Fibroblast of gingiva (primary cell): Measurements from ENCODE around the gene BRD4.

Experiments used
- DNase-seq: peaks from one replicate; pipeline ENCODE4 v3.0.0-alpha.2; 2011; ENCODE audit warnings: low read depth

BRD4 gene

DNA sequence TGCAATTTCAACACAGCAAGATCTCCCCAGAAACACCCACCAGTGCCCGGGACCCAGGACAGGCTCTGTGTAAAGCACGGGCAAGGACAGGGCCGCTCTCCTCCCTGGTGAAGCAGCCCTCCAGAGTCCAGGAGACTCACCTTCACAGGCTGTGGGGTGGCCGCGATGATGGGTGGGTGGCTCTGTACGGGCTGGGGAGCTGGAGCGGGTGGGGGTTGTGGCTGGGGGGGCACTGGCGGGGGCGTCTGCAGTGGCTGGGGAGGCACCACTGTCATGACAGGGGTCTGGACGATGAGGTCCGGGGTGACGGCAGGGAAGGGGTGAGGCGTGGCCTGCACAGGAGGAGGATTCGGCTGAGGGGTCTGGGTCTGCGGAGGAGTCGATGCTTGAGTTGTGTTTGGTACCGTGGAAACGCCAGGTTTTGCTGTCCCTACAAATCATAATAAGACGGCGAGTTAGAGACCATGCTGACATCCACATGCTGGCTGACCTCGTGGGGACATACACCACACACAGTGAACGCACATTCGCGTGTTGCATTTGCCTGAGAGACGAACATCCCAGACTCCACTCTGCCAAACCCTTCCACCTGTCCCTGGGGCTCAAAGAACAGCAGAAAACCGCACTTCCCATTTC lies 67.0 kb downstream of the BRD4 start:
- DNase-seq: no peak

DNA sequence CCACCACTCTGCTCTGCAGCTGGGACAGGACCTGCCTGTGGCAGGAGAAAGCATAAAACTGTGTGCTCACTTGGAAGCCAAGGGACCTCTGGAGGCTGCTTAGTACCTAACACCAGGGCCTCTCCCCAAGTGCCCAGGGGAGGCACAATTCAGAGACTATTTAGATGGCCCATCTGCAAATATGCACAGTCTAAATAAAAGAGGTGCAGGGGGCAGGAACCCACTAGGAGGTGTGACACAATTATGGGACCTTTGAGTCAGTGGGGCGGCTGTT lies 67.5 kb downstream of the BRD4 start:
- no peak for DNase-seq

DNA sequence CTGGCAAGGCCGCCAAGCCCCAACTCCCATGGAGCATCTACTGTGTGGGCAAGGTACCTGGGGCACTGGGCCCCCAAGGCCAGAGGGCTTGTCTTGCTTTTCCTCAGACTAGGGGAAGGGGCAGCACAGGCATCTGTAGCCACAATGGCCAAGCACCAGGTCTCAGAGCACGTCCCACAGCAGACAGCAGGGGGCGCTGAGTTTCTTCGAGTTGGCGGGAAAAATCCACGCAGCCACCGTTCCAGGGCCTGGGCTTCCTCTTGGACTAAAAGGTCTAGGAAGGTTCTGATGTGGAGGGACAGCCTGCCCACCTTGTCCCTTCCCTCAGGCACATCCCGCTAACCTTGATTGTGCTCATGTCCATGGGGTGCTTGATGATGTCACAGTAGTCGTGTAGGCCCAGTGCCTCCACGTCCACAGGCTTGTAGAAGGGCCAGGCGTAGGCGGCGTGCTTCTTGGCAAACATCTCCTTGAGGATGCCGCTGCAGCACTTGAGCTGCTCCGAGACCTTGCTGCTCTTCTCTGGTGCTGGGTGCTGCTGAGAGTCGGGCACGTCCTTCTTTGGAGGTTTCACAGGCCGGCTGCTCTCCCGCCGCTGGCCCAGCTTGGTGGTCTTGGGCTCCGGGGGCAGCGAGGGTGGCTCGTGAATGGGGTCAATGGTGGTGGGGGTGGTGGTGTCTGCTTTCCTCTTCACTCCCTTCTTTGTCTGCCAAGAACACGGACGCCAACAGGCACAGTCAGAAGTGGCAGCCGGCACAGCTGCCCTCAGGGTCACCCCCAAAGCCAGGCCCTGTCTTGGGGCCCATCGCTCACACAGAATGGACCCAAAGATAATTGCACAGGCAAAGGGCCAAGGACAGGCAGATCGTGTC lies 68.0 kb downstream of the BRD4 start:
- peak; percentile 61 for DNase-seq

DNA sequence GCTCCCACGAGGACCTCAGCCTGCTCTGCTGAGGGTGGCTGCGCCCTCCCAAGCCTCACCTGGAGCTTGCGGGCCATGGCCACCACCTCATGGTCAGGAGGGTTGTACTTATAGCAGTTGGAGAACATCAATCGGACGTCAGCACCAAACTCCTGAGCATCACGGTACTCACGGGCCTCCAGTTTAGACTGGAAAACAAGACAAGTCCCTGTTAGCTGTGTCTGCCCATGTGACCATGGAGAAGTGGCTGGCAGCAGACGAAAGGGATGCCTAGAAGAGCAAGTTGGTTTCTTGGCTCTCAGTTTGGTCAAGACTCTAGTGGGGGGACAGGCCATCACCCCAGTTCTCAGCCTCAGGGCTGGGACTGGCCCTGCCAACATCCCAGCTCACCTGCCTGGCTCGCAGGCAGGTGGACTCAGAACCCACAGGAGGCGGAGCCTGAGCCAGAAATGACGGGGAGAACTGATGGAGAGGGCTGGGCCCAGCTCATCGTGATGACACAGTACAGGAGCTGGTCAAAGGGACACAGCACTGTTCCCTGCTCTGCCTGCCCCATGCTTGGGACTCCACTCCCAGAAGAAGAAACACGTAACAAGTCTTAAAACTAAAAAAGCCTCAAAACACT lies 68.9 kb downstream of the BRD4 start:
- no peak for DNase-seq

DNA sequence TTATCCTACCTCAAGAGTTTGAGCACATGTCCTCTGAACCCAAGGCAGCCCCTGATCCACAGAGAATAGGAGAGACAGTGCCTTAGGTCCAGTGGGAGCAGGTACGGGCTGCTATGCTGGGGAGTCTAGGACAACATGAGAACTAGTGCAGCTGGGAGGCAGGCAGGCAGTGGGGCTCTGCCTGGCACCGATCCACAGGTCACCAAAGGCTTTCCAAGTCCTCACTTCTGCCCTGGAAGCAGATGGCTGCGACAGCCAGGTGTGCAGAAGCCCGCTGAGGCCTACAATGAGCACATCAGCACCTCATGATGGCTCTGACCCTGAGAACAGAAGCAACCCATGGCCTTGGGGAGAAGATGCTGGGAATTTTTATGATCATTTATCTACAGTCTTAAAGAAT lies 70.3 kb downstream of the BRD4 start:
- no peak for DNase-seq

DNA sequence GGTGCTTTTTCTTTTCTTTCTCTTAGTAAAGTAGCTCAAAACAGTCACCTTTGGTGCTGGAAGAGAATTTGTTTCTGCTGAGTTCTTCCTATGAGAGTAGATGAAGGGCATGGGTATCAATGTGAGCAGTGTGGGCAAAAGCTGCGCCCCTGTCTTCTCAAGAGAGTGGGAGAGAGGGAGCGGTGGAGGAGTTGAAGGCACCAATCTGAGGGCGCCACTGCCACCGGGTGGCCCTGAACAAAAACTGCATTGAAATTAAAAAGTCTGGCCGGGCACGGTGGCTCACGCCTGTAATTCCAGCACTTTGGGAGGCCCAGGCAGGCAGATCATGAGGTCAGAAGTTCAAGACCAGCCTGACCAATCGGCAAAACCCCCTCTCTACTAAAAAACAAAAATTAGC lies 71.4 kb downstream of the BRD4 start:
- DNase-seq: peak; percentile 20

DNA sequence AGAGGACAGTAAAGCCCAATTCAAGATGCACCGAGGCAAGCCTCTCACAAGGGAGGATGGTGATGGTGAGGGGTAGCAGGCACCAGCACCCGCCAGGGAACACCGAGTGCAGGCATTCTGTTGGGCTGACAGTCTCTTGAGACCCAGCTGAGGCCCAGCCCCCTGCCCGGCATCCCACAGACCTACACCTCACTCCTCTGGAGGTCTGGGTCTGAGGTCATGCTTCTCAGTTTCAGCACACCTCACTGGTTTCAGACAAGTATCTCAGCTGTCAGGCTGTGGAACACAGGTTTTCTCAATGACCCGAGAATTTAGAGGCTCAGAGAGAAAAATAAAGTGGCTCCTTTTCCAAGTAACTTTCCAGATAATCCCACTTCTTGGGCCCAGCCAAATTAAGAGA lies 72.4 kb downstream of the BRD4 start:
- DNase-seq: no peak

DNA sequence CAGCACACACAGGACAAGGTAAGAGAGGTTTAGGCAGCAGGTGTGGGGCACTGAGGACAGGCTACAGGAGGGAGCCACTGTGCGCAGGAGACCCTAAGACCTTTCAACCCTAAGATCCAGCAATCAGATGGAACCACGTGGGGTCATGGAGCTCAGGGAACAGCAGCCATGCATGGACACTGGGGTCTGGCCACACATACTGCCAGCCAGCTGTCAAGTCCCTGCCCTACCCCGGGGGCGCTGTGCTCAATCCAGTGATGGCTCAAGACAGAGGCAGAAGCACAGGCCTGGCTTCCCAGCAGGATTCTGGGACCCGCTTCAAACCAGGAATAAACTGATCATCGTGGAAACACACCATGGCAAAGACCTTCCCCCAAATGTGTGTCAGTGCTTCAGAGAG lies 74.6 kb downstream of the BRD4 start:
- no peak for DNase-seq

DNA sequence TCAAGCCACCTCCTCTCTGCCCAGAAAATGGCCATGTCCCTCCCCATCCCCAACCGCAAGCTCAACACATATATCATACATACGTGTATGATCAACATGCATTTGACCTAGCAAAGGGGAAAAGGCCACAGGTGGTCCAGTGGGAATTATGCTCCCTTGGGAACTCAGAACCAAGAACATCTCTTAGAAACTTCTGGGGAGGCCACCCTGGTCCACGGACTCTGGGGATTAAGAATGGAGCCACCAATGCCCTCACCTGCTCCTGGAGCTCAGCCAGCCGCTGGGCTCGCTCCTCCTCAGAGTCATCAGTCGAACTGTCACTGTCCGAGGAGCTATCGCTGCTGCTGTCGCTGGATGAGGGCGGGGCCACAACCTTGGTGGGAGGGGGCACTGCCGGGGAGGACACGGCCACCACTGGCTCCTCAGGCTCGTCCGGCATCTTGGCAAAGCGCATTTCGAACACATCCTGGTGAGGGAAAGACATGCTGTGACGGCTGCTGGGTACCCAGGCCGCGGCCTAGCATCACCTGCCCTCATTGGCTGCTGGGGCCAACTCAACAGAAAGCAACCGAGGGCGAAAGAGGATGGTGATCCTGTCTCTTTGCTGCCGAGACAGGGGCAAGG lies 75.5 kb downstream of the BRD4 start:
- DNase-seq: no peak

DNA sequence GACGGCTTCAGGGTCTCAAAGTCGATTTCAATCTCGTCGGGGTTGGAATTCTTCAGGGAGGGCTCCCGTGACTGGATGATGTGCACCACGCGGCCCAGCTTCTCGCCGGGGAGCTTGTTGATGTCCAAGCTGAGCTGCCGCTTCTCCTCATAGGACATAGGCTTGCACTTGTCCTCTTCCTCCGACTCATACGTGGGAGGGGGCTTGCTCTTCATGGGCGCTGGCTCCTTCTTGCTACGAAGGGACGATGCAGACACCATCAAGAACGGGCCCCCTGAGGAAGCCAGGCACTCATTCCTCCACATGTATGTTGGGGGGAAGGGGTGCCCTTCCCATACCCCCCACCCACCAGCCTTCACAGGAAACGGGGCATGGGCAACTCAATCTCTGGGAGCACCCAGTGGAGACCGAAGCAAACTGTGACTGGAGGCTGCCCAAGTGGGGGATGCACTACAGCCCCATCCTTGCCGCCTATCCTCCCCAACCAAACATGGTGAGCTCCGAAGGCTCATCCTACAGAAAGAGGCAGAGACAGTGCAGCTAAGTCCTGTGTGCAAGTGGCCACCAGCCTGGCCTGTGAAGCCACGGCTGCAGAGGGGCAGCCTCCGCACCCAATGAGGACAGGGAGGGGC lies 76.9 kb downstream of the BRD4 start:
- no peak for DNase-seq

DNA sequence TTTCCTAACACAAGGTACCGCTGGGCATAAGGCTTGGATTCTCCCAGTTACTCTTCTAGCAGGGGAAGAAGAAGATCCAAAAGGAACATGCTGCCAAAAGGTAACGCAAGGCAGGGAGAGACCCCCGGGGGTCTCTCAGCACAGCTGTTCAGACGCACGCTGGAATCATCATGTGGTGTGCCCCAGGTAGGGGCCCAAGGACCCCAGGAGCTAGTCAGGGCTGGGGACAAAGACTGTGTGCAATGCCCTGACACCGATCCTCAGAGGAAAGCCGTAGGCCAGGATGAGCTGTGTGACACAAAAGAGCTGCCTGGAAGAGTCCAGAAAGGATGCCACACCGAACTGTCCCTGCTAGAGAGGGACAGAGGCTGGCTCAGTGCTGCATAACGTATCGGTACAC lies 77.8 kb downstream of the BRD4 start:
- no peak for DNase-seq

DNA sequence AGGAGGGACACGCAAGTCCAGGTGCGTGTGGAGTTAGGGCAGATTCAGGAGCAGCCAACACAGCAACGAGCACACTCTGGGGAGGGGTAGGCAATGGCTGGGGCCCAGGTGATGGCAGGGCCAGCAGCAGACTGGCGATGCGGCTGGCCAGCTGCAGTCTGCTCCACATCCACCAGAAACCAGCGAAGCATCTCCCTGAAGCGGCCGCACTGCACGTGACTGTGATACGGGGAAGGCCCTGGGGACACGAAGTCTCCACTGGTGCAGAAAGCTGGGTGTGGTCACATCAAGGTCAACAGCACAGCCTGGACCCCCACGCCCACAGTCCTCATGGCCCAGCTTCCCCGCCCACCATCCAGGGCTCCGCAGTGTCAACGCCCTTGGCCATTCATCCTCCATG lies 78.8 kb downstream of the BRD4 start:
- DNase-seq: no peak

DNA sequence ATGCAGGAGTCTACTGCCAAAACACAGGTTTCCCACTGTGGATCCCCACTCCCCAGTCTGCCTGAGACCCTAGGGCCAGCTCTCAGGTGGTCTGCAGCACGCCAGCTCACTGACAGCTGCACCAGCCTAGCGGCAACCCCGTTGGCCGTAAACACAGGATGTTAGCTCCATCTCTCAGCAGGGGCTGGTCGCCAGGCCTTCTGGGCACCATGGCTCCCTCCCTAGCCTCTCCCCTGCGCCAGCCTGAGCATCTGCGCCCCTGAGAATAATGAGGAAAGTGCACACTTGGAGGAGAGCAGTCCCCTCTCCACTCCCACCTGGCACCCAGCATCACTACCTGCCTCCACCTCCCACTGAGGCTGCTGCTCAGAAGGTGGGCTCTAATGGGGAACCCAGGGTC lies 79.3 kb downstream of the BRD4 start:
- DNase-seq: no peak

DNA sequence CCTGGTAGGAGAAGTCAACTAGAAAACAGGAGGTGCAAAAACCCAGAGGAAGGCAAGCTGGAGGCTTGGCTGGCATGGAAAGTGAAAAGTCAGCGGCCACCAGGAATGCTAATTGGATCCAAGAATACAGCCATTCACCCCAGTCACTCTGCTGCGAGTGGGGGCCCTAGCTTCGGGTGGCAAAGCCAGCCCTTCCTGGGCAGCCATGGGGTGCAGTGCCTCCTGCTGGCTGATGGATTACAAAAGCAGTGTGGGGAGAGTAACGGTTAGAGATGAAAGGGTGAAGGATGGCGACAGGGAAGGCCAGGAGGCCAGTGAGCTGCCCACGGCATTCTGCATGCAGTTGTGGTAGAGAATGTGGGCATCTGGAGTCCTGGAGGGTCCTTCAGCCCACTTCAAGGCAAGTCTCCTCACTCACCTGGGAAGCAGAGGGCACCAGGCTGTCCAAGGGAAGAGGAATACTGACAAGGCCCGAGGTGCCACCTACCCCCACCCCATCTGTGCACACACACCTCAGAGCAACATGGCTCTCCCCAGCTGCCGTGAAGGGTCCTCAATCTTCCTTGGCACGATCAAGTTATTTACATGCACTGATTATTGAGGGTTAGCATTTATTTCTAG lies 79.8 kb downstream of the BRD4 start:
- DNase-seq: peak; percentile 70

DNA sequence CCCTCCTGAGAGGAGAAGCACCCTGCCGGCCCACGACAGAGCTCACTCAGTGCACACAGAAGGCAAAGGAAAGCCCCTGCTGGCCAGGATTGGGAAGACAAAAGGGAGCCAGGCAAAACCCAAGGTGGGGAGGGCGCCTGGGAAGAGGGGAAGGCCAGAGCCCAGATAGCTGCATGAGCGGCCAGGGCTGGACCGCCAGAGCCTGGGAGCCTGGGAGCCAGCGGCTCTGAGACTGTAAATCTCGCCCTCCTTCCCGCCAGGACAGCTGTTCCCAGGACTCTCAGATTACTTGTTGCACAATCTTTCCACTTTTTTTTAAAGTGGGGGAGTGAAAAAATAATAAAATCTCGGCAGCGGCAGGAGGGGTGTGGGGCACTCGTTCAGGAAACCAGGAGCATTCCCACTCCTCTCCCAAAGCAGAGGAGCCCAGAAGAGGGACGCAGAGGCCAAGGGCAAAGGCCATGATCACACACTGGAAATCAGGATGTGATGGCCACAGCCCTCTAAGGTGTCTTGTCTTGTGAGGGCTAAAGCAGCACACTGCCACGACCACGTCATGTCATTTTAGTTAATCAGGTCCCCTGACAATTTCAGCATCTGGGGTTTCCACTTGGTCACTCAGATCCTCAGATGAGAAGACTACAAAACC lies 80.5 kb downstream of the BRD4 start:
- peak; percentile 92 for DNase-seq

DNA sequence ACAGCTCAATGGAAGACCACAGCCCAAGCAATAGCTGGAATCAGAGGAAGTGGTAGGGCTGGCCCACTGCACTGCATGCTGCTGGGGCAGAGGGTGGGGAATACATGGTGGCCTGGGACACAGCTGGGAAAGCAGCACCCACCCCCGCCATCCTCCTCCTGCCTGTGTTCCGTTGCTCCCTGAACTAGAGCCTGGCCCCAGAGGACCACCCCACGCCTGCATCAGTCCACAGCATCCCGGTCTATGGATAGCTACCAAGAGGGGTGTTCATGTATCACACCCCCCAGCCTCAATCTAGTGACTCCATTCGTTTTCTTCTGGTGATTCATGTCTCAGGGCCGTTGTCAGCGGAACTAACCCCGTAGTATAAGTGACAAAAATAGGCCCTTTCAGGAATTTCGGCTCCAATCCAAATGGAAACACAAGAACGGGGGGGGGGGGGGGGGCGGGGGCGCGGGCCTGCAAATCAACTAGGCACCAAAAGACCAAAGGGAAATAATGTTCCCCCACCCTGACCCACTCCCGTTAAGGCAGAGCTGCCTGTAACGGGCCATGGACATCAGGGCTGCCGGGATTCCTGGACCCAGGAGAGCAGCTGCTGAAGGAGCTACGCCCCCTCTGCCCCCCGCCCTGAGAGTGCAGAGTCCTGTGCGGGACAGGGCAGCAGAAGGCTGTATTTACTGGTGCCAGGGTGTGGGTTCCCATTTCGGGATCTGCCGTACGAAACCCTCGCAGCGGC lies 81.2 kb downstream of the BRD4 start:
- DNase-seq: peak; percentile 62

DNA sequence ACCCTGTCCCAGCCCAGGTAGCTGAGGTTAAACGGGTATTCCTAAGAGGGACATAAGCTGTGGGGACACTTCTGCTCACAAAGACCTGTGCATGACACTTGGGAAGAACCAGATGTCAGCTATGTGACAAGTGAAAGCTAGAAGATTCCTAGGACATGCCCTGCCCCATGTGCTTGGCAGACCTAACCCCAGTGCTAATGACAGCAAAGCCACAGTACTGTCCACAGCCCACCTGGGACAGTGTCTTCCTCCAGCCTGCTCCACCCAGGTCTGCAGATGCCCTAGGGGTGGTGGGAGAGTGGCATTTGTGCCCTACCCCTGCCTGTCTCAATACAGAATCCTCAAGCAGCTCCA lies 81.7 kb downstream of the BRD4 start:
- no peak for DNase-seq

DNA sequence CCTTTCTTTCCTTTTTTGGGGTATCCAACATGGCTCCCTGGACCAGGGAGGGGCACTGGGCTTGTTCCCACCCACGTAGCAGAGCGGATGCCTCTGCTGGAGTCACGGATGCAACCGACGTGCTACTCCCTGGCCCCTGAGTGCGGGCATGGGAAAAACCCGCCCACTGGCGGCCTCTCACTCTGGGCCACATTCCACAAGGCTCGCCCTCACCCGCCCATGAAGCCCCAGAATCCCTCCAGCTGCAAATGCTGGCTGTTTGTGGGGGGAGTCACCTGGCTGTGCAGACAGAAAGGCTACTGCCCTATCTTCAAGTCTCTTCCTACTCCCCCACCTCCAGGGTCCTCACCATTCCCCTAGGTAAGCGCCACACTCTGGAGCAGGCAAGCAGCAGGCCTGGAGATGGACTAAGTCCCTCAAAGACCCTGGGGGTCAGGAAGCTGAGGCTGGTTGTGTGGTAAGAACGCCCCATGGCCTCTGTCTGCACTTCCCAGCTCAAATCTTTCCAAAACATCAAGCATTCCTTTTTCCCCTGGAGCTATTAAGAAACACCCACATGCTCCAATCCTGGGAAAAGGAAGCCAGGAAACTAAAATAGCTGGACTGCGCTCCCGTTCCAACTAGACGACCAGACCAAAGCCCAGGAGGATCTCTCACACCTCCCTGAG lies 82.2 kb downstream of the BRD4 start:
- DNase-seq: peak; percentile 81

DNA sequence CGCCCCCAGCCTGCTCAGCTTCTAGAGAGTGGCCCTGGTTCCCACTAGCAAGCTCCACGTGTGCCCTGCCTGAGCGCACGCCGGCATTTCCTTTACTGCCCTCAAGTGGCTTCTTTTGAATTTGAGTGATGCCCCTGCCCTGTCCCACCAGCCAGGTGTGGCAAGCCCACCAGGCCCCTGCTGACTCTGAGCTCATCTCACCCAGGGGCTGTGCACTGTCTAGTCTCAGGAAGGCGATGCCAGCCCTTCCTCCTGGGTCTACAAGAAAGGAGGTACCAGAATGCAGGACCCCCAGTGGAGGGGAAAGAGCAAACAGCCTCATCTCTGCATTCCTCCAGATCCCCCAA lies 82.8 kb downstream of the BRD4 start:
- no peak for DNase-seq

DNA sequence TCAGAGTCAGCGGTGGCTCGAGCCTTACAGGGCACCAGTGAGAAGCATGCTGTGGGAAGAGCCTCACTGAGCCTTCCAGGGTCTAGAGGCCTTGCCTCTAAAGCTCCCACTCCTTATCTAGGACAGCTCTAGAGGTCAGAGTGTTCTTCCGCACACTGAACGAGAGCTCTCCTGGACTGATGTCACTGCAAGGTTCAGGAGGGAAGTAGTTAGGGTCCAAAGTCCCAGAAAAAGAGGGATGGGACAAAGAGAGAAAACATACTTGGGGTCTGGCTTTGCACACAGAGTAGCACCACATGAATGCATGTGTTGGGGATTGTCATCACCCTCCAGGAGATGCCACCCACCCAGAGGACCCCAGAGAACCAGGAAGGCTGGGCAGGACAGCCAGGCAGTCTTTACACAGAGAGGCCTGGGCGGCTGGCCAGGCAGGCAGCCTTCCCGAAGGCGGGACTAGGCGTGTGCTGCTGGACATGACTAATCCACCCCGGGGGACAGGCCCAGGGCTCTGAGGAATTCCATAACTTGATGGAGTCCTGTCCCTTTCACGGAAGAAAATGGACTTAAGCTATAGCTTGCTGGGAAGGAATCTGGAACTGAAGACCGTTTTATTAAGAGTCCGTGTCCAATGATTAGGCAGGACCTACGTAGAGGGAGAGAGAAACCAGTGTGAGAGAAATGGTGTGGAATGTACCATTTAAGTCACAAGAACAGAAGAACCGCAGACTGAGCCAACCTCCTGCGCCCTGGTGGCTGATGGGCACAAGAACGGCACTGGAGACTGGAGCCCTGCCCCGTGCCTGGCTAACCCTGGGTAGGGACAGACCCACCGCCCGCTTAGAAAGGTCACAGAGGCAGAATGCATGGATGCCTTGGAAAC lies 83.5 kb downstream of the BRD4 start:
- DNase-seq: peak; percentile 87
